Stimulated activated naive CD4-positive, alpha-beta T cell (primary cell): ENCODE data around the gene ZNF440.
"Not testable (repeated sequence)": the region's sequence is repeated elsewhere in the genome, so short reads cannot be mapped to it uniquely, and the experiment has no call there.

Experiments
- DNase-seq, 6 experiments: peaks; one replicate each; lab custom pipeline; 2025; lab: John Stamatoyannopoulos, UW

The ZNF440 gene

GRCh38 chr19:11814029-11814699 is at the start of gene ZNF440:
Gene ZNF440, plus strand, starts transcription at chr19:11814273. Its CDS starts 175 bp downstream, at chr19:11814448.
- peak; percentile 54 to 85 (median 74) for DNase-seq

DNA sequence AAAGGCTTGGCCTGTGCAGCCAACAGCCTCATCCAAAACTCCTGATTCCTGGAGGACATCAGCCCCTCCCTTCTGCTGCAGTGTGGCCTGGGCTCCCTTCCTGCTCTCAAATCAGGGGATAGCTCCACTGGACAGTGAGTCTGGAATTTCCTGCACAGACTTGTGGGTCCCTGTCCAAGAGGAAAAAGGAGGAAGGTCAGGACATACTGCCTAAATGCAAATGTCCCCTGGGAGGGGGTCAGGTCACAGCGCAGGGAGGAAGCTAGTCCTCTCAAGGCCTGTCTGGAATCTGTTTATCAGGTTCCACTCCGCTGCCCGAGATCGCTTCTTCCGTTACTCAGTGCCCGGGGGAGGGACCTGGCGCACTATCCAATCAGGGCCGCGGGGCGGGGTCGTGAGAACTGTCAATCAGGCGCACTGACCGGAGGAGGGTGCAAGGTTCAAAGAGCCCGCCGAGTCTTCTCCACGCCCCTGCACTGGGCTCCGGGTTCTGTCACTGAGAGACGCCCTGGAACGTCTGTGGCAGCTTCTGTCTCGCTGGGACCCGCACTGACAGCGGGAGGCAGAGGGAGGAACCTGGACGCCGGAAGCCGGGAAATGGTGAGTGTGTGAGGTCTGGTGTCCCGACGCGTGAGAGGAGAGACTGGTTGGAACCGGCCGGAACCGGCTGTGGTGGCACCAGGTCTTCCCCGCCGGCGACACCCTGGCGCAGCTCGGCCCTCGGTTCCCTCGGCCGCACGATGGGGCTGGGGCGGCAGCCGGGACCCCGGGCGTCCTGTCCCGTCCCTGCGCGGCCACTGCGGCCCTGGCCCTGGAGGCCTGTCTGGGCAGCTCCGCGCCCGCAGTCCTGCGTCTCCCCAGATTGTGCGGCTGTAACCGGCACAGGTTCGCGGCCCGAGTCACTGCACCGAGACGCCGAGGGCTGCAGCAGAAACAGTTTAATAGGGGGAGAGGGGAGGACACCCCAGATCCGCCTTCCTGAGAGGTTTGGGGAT is 47.2 kb upstream of the ZNF440 start, which contains the start of gene ZNF441:
TSS of gene ZNF441 (plus strand) at position 404 of the 995 bp plus-strand sequence. CDS start at position 598, 194 bp downstream.
- peak; percentile 78 to 91 (median 82) for DNase-seq

DNA sequence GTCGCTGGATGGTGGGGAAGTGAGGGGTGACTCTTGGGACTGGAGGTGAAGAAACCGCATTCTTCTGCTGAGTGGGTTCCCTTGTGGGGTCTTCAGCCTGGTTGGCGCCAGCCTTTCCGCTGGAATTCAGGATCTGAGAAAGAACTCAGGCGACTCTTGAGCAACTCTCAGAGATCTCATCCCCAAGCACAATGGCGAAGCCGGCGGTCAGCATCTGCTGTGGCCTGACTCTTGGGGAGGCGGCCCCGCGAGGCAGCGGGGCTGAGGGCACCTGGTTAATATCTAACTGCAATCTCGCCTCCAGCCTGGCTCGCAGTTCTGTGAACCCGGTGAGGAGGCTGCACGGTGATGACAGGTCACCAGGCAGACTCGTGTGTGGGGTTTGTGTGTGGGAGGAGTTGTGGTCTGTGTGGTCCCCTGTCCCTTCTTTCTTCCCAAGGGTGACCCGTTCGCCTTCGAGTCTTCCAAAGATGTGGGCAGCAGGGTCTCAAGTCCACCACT is 46.4 kb upstream of the ZNF440 start:
- peak in 1 of 6 experiments; percentile 15 for DNase-seq

GRCh38 chr19:11769995-11770394 is 44.1 kb upstream of the ZNF440 start:
- DNase-seq: no peak

GRCh38 chr19:11771520-11771919 is 42.6 kb upstream of the ZNF440 start:
- DNase-seq: not testable (repeated sequence)

GRCh38 chr19:11776669-11777068 is 37.4 kb upstream of the ZNF440 start:
- not testable (repeated sequence) for DNase-seq

GRCh38 chr19:11780431-11781020 is 33.5 kb upstream of the ZNF440 start:
- DNase-seq: no peak

DNA sequence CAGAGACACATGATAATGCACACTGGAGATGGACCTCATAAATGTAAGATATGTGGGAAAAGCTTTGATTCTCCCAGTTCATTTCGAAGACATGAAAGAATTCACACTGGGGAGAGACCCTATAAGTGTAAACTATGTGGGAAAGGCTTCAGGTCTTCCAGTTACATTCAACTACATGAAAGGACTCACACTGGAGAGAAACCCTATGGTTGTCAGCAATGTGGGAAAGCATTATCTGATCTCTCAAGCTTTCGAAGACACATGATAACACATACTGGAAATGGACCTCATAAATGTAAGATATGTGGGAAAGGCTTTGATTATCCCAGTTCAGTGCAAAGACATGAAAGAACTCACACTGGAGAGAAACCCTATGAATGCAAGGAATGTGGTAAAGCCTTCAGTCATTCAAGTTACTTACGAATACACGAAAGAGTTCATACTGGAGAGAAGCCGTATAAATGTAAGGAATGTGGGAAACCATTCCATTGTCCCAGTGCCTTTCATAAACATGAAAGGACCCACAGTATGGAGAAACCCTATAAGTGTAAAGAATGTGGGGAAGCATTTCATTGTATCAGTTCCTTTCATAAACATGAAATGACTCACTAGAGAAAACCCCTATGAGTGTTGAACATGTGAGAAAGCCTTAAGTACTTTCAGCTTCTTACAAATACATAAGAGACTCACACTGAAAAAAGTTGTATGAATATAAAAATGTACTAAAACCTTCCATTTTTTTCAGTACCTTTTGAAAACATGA is 32.6 kb upstream of the ZNF440 start:
- DNase-seq: no peak

GRCh38 chr19:11783767-11784166 is 30.3 kb upstream of the ZNF440 start:
- no peak for DNase-seq

DNA sequence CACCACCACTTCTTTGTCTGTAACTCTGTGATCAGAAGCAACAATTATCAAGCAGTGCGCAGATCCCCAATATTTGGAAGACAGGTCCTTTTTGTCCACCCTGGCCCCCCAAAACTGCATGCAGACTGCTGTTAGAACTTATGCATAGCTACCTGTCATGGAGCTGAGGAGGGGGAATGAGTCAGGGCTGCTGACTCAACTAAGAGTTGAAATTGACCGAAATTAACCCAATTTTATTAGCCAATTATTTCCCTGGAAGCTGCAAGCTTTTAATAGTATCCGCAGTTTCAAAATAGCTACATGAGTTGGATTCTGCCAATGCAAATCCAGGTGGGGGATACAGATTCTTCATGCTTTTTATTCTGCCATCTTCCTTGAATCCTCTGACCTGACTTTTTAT is 29.7 kb upstream of the ZNF440 start:
- DNase-seq: no peak

GRCh38 chr19:11787536-11787935 is 26.5 kb upstream of the ZNF440 start:
- no peak for DNase-seq

DNA sequence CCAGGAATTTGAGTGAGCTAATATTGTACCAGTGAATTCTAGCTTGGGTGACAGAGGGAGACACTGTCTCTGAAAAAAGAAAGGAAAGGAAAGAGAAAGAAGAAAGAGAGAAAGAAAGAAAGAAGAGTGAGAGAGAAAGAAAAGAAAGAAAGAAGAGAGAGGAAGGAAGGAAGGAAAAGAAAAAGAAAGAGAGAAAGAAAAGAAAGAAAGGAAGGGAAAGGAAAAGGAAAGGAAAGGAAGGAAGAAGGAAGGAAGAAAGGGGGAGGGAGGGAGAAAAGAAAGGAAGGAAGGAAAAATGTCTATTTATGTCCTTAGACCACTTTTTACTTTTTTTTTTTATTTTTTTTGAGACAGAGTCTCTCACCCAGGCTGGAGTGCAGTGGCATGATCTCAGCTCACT is 21.1 kb upstream of the ZNF440 start:
- no peak for DNase-seq

GRCh38 chr19:11797491-11797890 is 16.6 kb upstream of the ZNF440 start:
- peak; percentile 58 to 88 (median 76) for DNase-seq

DNA sequence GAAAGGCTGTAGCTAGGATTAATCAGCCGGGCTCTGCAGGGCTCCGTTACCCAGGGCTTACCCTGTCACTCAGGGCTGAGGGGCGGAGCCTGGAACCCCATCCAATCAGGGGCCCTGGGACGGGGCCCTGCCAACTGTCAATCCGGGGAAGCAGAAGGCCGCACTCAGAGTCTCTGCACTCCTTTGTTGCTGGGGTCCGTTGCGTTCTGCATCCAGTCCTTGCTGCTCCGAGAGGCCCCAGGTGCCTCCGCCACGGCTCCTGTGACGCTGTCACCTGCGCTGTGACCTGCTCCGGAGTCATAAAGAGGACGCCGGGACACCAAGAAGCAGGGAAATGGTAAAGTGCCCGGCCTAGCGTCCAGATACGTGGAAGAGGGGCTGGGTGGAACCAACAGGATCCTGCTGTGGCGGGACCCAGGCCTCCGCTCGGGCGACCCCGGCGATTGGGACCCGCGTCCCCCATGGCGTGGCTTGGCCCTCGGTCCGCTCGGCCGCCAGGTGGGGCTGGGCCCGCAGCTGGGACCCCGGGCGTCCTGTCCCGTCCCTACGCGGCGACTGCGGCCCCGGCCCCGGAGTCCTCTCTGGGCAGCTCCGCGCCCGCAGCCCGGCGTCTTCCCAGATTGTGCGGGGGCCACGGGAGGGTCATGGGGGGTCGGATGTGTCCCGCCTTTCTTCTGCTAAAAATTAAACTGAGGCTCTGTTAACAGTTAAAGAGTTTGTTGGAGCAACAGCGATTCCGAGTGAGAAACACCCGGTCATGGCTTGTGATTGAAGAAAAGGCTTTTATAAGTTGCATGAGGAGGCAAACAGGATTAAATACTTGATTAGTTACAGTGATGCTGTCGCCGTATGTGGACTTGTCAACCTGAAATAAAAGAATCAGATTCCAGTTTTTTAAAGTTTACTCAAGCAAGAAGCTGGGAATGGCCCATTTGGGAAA is 15.4 kb upstream of the ZNF440 start, which contains the start of gene ZNF491:
TSS of gene ZNF491 (plus strand) at position 133 of the 940 bp plus-strand sequence. CDS start 7,431 bp downstream, outside the sequence.
- DNase-seq: peak; percentile 63 to 87 (median 75)

- DNase-seq: no peak
Measured at GRCh38 chr19:11806354-11807098, 7.5 kb upstream of the ZNF440 start.

DNA sequence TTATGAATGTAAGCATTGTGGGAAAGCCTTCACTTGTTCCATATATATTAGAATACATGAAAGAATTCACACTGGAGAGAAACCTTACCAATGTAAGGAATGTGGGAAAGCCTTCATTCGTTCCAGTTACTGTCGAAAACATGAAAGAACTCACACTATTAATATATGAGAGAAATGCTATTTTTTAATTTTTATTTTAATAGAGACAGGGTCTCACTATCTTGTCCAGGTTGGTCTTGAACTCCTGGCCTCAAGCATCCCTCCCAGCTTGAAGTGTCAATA is 7.0 kb upstream of the ZNF440 start:
- DNase-seq: no peak

DNA sequence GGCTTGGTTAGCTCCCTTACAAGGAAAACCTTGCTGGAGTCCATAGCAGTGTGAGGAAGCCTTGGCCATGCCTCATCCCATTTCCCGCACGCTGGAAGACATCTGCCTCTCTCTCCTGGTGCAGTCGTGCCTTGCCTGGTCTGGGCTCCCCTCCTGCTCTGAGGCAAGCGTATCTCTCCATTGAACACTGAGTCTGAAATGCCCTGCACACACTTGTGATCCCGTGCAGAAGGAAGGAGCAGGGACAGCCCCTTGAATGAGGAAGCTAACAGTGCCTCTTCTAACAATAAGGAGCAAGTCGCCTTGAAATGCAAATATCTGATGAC is 407 bp upstream of the ZNF440 start:
- DNase-seq: no peak

DNA sequence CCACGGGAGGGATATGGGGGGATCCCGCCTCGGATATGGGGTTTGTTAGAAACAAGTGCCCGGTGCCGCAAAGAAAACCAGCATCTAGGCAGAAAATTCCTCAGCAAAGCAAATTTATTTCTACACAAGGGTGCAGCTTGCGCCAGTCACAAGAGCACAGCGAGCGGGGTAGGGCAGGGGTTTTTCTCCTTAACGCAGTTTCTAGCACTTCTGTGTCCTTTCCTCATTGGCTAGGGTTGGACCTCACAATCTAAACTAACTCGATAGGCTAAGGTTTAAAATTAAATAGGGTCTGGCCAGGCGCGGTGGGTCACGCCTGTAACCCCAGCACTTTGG is 595 bp downstream of the ZNF440 start:
- no peak for DNase-seq

DNA sequence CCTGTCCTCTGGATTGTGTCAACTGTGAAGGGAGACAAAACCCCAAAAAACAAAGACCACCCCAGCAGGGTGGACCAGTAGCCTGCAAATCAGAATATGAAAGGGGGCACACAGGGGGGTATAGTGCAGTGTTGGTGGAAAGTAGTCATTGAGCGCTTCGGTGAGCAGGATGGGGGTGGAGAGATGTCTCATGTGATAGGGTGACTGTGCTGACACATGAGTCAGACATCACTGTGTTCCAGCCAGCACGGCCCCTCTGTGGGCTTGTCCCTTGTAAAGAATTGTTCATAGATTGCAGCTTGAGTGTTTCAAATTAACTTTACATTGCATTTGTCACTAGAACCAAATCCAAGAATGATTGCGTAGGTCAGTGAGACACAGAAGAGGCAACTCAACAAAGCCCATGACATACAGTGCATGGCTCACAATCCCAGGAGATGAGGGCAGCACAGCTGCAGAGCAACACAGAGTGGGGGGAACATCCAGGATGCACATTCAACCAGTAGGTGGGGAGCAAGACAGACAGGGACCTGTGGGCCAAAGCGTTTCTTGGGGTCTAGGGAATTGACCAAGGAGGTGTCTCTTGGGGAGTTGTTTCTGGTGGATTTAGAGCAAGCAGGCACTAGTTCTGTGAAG is 7.5 kb downstream of the ZNF440 start:
- DNase-seq: no peak
